Peyer's patch (tissue), 4 donors: ENCODE measurements around the gene TIAM1. TPM values are rescaled to one million over a fixed set of nuclear protein-coding genes. Genes with fewer than 3 reads are reported as not detected.

Source experiments
- DNase-seq, 3 donors: peaks; one replicate each; pipeline ENCODE4 v3.0.0-alpha.2; 2017 to 2019
- H3K27ac ChIP-seq, 4 donors: fragments of 200-600 bp; sonication (generic); one replicate each; pipeline ENCODE4 v1.5.1; 2016 to 2019
- H3K27me3 ChIP-seq, 2 donors: fragments of 200-600 bp; sonication (generic); one replicate each; pipeline ENCODE4 v1.5.1; 2019
- H3K36me3 ChIP-seq, 3 donors: fragments of 200-600 bp; sonication (generic); one replicate each; pipeline ENCODE4 v1.5.1; 2016 to 2019
- H3K4me1 ChIP-seq, 4 donors: fragments of 200-600 bp; sonication (generic); one replicate each; pipeline ENCODE4 v1.5.1; 2016 to 2019
- H3K4me3 ChIP-seq, 4 donors: fragments of 200-600 bp; sonication (generic); 1 replicate in 3 of 4; 2 replicates in 1 of 4; pipeline ENCODE4 v1.5.1; 2016 to 2019; ENCODE audit warnings: mild to moderate bottlenecking in 1 of 4
- H3K9me3 ChIP-seq, 4 donors: fragments of 200-600 bp; sonication (generic); one replicate each; pipeline ENCODE4 v1.5.1; 2016 to 2019; ENCODE audit warnings: mild to moderate bottlenecking in 1 of 4
- CTCF ChIP-seq, 6 experiments: fragments of 450-650 bp in 4 of 6; fragments of 200-600 bp in 2 of 6; sonication (generic) in 1 of 6; IDR thresholded peaks; one replicate each; pipeline ENCODE4 v1.5.1; 2017 to 2019; ENCODE audit warnings: antibody characterized with exemption in 6 of 6, mild to moderate bottlenecking in 3 of 6, moderate library complexity in 1 of 6
- POLR2A ChIP-seq, 2 donors: fragments of 450-650 bp; IDR thresholded peaks; one replicate each; pipeline ENCODE4 v1.5.1; 2017; ENCODE audit warnings: antibody characterized with exemption in 2 of 2, mild to moderate bottlenecking in 2 of 2, moderate library complexity in 2 of 2
- total RNA-seq, 4 donors: library from RNA; depleted of rRNA; stranded (reverse); fragments of >200 nt; gene quantifications; one replicate each; pipeline ENCODE4 v1.1.0, GENCODE V29; 2016

The TIAM1 gene
- total RNA-seq, 4 donors from 2014 or later = 1.4 to 13.2 (median 2.9) TPM

GRCh38 chr21:31196724-31197123 is 147.3 kb downstream of the TIAM1 start:
- Histone ChIP-seq H3K4me3 (no peak overlapping the region), H3K27me3 (no peaks in the 10 kb centered on the region), H3K36me3 (no peaks in the 10 kb centered on the region), H3K27ac (no peak overlapping the region), H3K4me1 (no peaks in the 10 kb centered on the region), H3K9me3 (no peaks in the 10 kb centered on the region)
- no peak for DNase-seq
- no peak for TF ChIP-seq POLR2A (IDR thresholded peaks at IDR 0.05)
- no peak for TF ChIP-seq CTCF (IDR thresholded peaks at IDR 0.05)

- Histone ChIP-seq H3K27me3 (no peaks in the 10 kb centered on the region), H3K36me3 (no peaks in the 10 kb centered on the region), H3K4me1 (no peaks in the 10 kb centered on the region), H3K4me3 (no peak overlapping the region), H3K9me3 (no peaks in the 10 kb centered on the region), H3K27ac (no peak overlapping the region)
- TF ChIP-seq CTCF (IDR thresholded peaks at IDR 0.05) (no peak), POLR2A (IDR thresholded peaks at IDR 0.05) (no peak)
- DNase-seq = no peak
These were observed 148.6 kb downstream of the TIAM1 start for GRCh38 chr21:31195334-31196015.

DNA sequence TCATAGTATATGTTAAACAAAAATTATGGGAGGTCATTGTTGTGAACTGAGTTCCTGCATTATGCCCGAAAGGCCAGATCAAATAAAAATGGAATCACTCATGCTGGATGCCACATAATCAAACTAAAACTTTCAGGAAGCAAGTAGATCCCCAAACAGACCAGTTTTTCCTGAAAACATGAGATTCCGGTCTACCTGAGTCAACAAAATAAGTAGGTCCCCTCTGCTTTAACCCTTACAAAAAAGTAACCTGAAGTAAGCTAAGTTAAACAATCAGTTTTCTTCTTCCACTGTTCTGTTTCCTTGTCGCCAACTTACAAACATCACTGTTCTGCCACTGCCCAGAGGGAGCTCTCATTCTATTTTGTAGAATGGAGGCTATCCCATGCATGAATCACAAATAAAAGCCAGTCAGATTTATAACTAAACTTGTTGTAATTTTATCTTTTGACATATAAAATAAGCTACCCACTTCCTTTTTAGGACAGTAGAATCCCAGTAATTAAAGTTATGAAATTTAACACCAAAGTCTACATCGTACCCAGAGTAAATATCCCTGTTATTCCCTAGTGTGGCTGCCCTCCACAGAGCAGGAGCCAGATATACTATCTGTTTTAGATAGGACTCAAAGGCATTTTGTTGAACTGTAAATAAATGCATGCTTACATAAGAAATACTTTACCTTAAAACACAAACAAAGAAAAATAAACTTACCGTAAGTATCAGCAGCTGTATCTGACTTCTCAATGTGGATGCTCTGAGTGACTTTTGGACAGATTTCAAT is 149.4 kb downstream of the TIAM1 start:
- TF ChIP-seq POLR2A (IDR thresholded peaks at IDR 0.05) (no peak), CTCF (IDR thresholded peaks at IDR 0.05) (no peak)
- Histone ChIP-seq H3K9me3 (no peaks in the 10 kb centered on the region), H3K27ac (no peak overlapping the region), H3K36me3 (no peaks in the 10 kb centered on the region), H3K4me1 (no peaks in the 10 kb centered on the region), H3K27me3 (no peaks in the 10 kb centered on the region), H3K4me3 (no peak overlapping the region)
- no peak for DNase-seq

GRCh38 chr21:31193761-31194160 is 150.3 kb downstream of the TIAM1 start:
- no peak for TF ChIP-seq POLR2A (IDR thresholded peaks at IDR 0.05)
- no peak for TF ChIP-seq CTCF (IDR thresholded peaks at IDR 0.05)
- no peaks in the 10 kb centered on the region for H3K27me3 ChIP-seq
- H3K9me3 ChIP-seq = no peaks in the 10 kb centered on the region
- no peaks in the 10 kb centered on the region for H3K4me1 ChIP-seq
- no peaks in the 10 kb centered on the region for H3K36me3 ChIP-seq
- H3K27ac ChIP-seq = no peak overlapping the region
- no peak for DNase-seq
- H3K4me3 ChIP-seq = no peak overlapping the region

- no peak for TF ChIP-seq POLR2A (IDR thresholded peaks at IDR 0.05)
- TF ChIP-seq CTCF (IDR thresholded peaks at IDR 0.05) = no peak
- Histone ChIP-seq H3K36me3 (no peaks in the 10 kb centered on the region), H3K27ac (no peak overlapping the region), H3K4me1 (no peaks in the 10 kb centered on the region), H3K9me3 (no peaks in the 10 kb centered on the region), H3K4me3 (no peak overlapping the region), H3K27me3 (no peaks in the 10 kb centered on the region)
- no peak for DNase-seq
These were observed 152.5 kb downstream of the TIAM1 start for GRCh38 chr21:31191553-31191952.
